ENCODE data around the gene TMEM120A.

DNA sequence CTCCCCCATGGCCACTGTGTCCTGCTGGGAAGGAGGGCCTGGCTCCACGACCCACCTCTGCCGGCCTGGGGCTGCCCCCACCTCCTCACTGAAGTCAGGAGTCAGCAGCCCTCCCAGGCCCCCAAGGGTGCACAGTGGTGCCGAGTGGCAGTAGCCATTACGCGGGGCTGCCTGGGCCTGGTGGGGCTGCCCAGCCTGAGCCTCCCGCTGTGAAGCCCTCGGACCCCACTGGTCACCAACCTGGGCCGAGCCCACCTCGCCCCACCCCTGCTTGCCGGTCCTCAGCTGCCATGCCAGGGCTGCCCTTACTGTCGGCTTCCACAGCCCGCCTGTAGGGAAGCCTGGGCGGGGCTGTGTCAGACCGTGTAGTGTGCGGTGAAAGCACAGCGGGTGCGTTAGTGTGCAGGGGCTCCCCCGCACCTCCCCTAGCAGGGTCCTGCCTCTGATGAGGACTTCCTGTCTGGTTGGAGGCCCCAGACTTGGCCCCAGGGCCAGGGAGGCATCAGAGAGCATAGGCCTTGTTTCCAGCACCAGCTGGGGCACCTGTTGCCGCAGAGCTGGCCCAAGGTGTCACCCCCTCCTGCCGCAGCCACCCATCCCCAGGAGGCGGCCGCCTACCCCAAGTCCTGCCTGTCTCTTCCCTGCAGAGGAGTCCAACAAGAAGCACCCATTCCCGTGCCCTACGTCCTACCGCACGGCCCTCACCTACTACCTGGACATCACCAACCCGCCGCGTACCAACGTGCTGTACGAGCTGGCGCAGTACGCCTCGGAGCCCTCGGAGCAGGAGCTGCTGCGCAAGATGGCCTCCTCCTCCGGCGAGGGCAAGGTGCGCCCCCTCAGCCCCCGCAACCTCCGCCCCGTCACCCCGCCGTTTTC lies 10.0 kb downstream of the TMEM120A start:
- TF ChIP-seq, protein P1, sequence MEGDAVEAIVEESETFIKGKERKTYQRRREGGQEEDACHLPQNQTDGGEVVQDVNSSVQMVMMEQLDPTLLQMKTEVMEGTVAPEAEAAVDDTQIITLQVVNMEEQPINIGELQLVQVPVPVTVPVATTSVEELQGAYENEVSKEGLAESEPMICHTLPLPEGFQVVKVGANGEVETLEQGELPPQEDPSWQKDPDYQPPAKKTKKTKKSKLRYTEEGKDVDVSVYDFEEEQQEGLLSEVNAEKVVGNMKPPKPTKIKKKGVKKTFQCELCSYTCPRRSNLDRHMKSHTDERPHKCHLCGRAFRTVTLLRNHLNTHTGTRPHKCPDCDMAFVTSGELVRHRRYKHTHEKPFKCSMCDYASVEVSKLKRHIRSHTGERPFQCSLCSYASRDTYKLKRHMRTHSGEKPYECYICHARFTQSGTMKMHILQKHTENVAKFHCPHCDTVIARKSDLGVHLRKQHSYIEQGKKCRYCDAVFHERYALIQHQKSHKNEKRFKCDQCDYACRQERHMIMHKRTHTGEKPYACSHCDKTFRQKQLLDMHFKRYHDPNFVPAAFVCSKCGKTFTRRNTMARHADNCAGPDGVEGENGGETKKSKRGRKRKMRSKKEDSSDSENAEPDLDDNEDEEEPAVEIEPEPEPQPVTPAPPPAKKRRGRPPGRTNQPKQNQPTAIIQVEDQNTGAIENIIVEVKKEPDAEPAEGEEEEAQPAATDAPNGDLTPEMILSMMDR (optimal IDR thresholded peaks at IDR 0.05 in 1 of 3, IDR thresholded peaks at IDR 0.05 in 1 of 3, conservative IDR thresholded peaks at IDR 0.05 in 1 of 3; ENCODE audit: extremely low read depth in 1 of 3, insufficient read depth in 2 of 3, low read length in 3 of 3), result no peak
- no peak for TF ChIP-seq EZH2 (IDR thresholded peaks at IDR 0.05; ENCODE audit: low read length)

Measured in keratinocyte (primary cell).